Large intestine (tissue), 3 donors: ENCODE data around the gene GPR153. TPM values are rescaled to one million over a fixed set of nuclear protein-coding genes. Genes with fewer than 3 reads are reported as not detected.

Experiments
- DNase-seq, 2 donors: peaks; one replicate each; pipeline versions ENCODE4 v3.0.0 to v3.0.0-alpha.2; 2013
- H3K27ac ChIP-seq: one replicate; pipeline ENCODE4 v1.5.1; 2013; ENCODE audit warnings: low read length
- H3K27me3 ChIP-seq: 2 replicates; pipeline ENCODE4 v1.6.1; 2013; ENCODE audit warnings: low read length; ENCODE audit not compliant: control insufficient read depth, insufficient read depth
- H3K36me3 ChIP-seq: 2 replicates; pipeline ENCODE4 v1.6.1; 2013; ENCODE audit warnings: low read length; ENCODE audit not compliant: control insufficient read depth, insufficient read depth
- H3K4me1 ChIP-seq: one replicate; pipeline ENCODE4 v1.6.1; 2013; ENCODE audit warnings: low read length; ENCODE audit not compliant: control insufficient read depth, insufficient read depth
- H3K4me3 ChIP-seq: one replicate; pipeline ENCODE4 v1.5.1; 2013; ENCODE audit warnings: low read length
- H3K9me3 ChIP-seq: one replicate; pipeline ENCODE4 v1.6.1; 2013; ENCODE audit warnings: mild to moderate bottlenecking, low read depth, low read length, moderate library complexity; ENCODE audit not compliant: control insufficient read depth
- WGBS: methylation state at CpG from one replicate; pipeline ENCODE4 v1.1.5; 2013; ENCODE audit warnings: low lambda C conversion rate; ENCODE audit not compliant: insufficient coverage; 5-methylcytosine and 5-hydroxymethylcytosine counted together
- polyA plus RNA-seq: library from polyadenylated mRNA; unstranded; fragments of 120-200 nt; gene quantifications from one replicate; pipeline ENCODE4 v1.2.1, GENCODE V29; 2013

Gene GPR153
- polyA plus RNA-seq, 1 donor, result 19.0 TPM

DNA sequence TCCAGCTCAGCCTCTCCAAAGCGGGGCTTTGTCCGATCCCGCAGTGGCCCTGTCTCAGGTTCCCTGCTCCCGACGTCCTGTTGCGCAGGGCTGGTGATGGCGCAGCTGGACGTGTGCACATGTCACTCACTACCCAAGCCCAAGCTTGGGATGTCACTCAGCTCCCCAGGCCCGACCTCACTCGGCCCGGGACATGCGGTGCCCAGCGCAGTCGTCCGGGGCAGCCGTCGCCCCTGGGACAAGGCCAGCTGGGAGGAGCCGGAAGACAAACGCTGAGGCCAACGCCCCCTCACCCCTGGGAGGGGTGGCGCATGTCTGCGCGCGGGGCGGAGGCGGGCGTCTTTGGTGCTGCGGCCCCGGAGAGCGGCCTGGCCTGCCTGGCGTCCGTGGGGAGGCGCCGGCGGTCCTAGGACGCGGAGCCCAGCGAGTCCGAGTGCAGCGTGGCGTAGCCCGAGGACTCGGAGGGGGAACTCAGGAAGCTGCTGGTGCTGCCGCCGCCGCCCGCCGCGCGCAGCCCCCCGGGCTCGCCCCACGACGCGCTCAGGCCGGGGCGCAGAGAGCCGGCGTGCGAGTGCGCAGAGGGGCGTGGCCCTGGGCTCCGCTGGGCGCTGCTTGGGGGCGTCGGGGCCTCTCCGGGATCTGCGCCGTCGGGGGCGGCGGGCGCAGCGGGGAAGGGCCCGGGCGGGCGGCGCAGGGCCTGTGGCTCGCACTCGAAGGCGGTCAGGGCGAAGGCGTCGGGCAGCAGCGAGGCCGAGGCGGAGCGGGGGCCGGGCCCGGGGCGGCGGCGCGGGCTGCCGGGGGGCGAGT, 11.8 kb downstream of the GPR153 start:
- Histone ChIP-seq H3K4me3 (no peak overlapping the region), H3K36me3 (peaks cover 7% of the 10 kb centered on the region), H3K27me3 (peaks cover 45% of the 10 kb centered on the region), H3K9me3 (no peaks in the 10 kb centered on the region), H3K4me1 (peaks cover 13% of the 10 kb centered on the region), H3K27ac (no peak overlapping the region)
- WGBS, result no CpG with 5 or more reads among the region's 96 CpGs
- peak in 1 of 2 donors; percentile 57 for DNase-seq

DNA sequence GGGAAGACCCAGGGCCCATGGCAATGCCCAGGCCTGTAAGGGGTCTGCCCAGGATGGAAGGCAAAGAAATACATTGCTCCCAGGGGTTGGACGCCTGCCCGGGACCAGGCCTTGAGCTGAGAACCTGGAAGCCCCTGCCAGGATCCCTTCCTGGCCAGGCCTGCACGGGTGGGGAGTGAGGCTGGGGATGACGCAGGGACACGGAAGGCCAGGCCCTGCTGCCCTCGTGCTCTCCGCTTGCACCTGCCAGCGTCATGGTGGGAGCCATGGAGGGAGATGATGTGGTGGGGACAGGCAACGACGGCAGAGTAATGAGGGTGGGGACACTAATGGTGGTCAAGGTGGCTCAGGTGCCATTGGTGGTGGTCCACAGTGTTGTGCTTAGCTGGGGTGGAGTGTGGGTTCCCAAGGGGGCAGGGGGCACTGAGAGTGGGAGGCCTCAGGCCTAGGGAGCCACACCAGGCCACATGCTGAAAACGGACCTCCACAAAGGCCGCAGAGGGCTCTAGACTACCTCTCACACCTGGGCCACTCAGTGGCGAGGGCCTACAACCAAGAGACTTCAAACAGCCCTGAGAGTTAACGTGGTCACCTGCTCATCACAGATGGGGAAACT, 12.6 kb downstream of the GPR153 start:
- Histone ChIP-seq H3K27me3 (peaks cover 54% of the 10 kb centered on the region), H3K4me1 (peaks cover 13% of the 10 kb centered on the region), H3K36me3 (peaks cover 4% of the 10 kb centered on the region), H3K9me3 (peaks cover 3% of the 10 kb centered on the region), H3K27ac (no peak overlapping the region), H3K4me3 (no peak overlapping the region)
- WGBS, result no CpG with 5 or more reads among the region's 14 CpGs
- no peak for DNase-seq

DNA sequence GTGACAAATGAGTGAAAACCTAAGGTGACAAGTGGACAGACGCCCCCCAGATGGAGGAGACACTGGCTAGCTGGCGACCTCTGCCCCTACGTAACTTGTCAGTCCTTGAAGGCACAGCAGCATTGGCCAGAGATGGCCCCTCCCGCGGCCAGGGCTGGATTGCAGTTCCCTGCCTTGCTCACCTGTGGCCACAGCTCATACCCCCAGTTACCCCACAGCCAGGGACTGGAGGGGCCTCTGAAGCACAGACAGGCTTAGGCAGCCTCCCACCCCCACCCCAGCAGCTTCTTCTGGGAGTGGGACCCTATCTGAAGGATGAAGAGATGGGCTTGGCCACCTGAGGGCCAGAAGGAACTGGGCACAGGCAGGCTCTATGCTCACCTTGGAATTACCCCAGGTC, 13.2 kb downstream of the GPR153 start:
- 67% methylated on average over 3 of the region's 5 CpGs for WGBS

GRCh38 chr1:6246497-6247467, 14.1 kb downstream of the GPR153 start:
- peaks cover 66% of the 10 kb centered on the region for H3K27me3 ChIP-seq
- peaks cover 3% of the 10 kb centered on the region for H3K9me3 ChIP-seq
- DNase-seq, result peak; percentile 62 to 63
- no peak overlapping the region for H3K4me3 ChIP-seq
- 0% methylated on average over 1 of the region's 30 CpGs for WGBS
- peaks cover 14% of the 10 kb centered on the region for H3K4me1 ChIP-seq
- no peak overlapping the region for H3K27ac ChIP-seq
- H3K36me3 ChIP-seq, result peaks cover 2% of the 10 kb centered on the region

More for the DNA sequence above, 13.2 kb downstream of the GPR153 start:
- Histone ChIP-seq H3K27me3 (peaks cover 60% of the 10 kb centered on the region), H3K36me3 (peaks cover 2% of the 10 kb centered on the region), H3K4me3 (no peak overlapping the region), H3K27ac (no peak overlapping the region), H3K9me3 (peaks cover 3% of the 10 kb centered on the region), H3K4me1 (peaks cover 13% of the 10 kb centered on the region)
- DNase-seq, result no peak

GRCh38 chr1:6245869-6246496, 14.9 kb downstream of the GPR153 start:
- WGBS, result no CpG with 5 or more reads among the region's 49 CpGs
- Histone ChIP-seq H3K4me3 (no peak overlapping the region), H3K27me3 (peaks cover 71% of the 10 kb centered on the region), H3K36me3 (no peaks in the 10 kb centered on the region), H3K9me3 (peaks cover 3% of the 10 kb centered on the region), H3K27ac (no peak overlapping the region), H3K4me1 (peaks cover 18% of the 10 kb centered on the region)
- peak in 1 of 2 donors; percentile 34 for DNase-seq

- Histone ChIP-seq H3K27me3 (peaks cover 74% of the 10 kb centered on the region), H3K27ac (no peak overlapping the region), H3K9me3 (peaks cover 3% of the 10 kb centered on the region), H3K4me3 (no peak overlapping the region), H3K4me1 (peaks cover 23% of the 10 kb centered on the region), H3K36me3 (no peaks in the 10 kb centered on the region)
- DNase-seq, result peak; percentile 78
- no CpG with 5 or more reads among the region's 79 CpGs for WGBS
Measured at GRCh38 chr1:6245086-6245868, 15.6 kb downstream of the GPR153 start.

DNA sequence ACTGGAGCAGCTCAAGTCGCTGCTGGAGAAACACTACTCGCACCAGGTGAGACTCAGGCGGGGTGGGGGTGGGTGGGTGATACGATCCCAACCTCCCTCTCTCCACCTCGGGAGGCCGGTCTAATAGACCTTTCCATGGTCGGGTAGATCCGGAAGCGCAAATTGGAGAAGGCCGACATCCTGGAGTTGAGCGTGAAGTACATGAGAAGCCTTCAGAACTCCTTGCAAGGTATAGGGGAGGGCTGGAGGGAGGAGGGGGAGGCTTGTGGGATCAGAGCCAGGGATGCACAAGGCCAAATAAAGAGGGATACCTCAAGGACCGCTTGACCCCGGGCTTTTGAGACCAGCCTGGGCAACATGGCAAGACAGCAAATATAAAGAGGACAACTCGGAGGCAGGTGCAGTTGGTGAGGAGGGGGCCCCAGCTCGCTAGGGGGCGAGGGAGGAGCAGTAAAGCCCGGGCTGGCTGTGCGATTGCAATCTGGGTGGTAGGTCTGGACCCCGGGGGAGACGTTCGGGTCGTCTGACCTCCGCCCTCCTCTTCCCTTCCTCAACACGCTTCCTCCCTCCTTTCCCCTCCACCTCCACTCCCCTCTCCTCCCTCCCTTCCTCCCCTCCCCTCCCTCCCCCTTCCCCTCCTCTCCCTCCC, 16.4 kb downstream of the GPR153 start:
- no peak for DNase-seq
- no peaks in the 10 kb centered on the region for H3K36me3 ChIP-seq
- no CpG with 5 or more reads among the region's 24 CpGs for WGBS
- H3K4me3 ChIP-seq, result no peak overlapping the region
- H3K27me3 ChIP-seq, result peaks cover 74% of the 10 kb centered on the region
- peaks cover 3% of the 10 kb centered on the region for H3K9me3 ChIP-seq
- H3K27ac ChIP-seq, result no peak overlapping the region
- peaks cover 25% of the 10 kb centered on the region for H3K4me1 ChIP-seq

- no CpG with 5 or more reads among the region's 16 CpGs for WGBS
- Histone ChIP-seq H3K27me3 (peaks cover 75% of the 10 kb centered on the region), H3K27ac (no peak within 1 kb of the TSS), H3K4me1 (peaks cover 30% of the 10 kb centered on the region), H3K9me3 (peaks cover 3% of the 10 kb centered on the region), H3K36me3 (no peaks in the 10 kb centered on the region), H3K4me3 (no peak within 1 kb of the TSS)
- no peak for DNase-seq
Measured at GRCh38 chr1:6243993-6244392, 16.9 kb downstream of the GPR153 start, which contains the start of gene HES3. TSS of gene HES3 (plus strand) at chr1:6244179. CDS start at chr1:6244366, 187 bp downstream.
